ENCODE data around the gene SHD. TPM values are rescaled to one million over a fixed set of nuclear protein-coding genes. Genes with fewer than 3 reads are reported as not detected.
"Not testable (repeated sequence)": the region's sequence is repeated elsewhere in the genome, so short reads cannot be mapped to it uniquely, and the experiment has no call there.

SHD gene
- total RNA-seq, 1 donor from 2014 or later, result not detected

GRCh38 chr19:4267101-4267900 lies 11.8 kb upstream of the SHD start:
- intact Hi-C loops (cut with micrococcal nuclease), result loop anchor here (1.0 to 2.0 kb wide), 5 partner anchors 76 to 258 kb away; partner anchors contain the start of genes MPND and SH3GL1

- intact Hi-C loops (cut with micrococcal nuclease), result loop anchor here (1.0 to 2.0 kb wide), 5 partner anchors 75 to 257 kb away; partner anchors contain the start of genes MPND and SH3GL1
Measured at GRCh38 chr19:4267901-4268815, 10.9 kb upstream of the SHD start.

- intact Hi-C loops (cut with micrococcal nuclease), result no loop called here
Measured at GRCh38 chr19:4268816-4269430, 10.1 kb upstream of the SHD start.

- intact Hi-C loops (cut with micrococcal nuclease), result no loop called here
Measured at GRCh38 chr19:4272894-4273293, 6.2 kb upstream of the SHD start.

GRCh38 chr19:4274321-4274686 lies 4.8 kb upstream of the SHD start:
- intact Hi-C loops (cut with micrococcal nuclease), result not testable (repeated sequence)

- intact Hi-C loops (cut with micrococcal nuclease), result no loop called here
Measured at GRCh38 chr19:4277191-4277696, 1.8 kb upstream of the SHD start.

GRCh38 chr19:4278010-4278409 lies 1.1 kb upstream of the SHD start:
- intact Hi-C loops (cut with micrococcal nuclease), result no loop called here

GRCh38 chr19:4279267-4279529 lies 132 bp downstream of the SHD start:
- intact Hi-C loops (cut with micrococcal nuclease), result no loop called here

- intact Hi-C loops (cut with micrococcal nuclease), result no loop called here
Measured at GRCh38 chr19:4279530-4280422, 710 bp downstream of the SHD start.

- intact Hi-C loops (cut with micrococcal nuclease), result no loop called here
Measured at GRCh38 chr19:4284176-4284958, 5.3 kb downstream of the SHD start.

GRCh38 chr19:4284974-4285373 lies 5.9 kb downstream of the SHD start:
- intact Hi-C loops (cut with micrococcal nuclease), result no loop called here

- intact Hi-C loops (cut with micrococcal nuclease), result not testable (repeated sequence)
Measured at GRCh38 chr19:4286141-4286540, 7.1 kb downstream of the SHD start.

GRCh38 chr19:4288091-4288777 lies 9.2 kb downstream of the SHD start:
- intact Hi-C loops (cut with micrococcal nuclease), result no loop called here

GRCh38 chr19:4291184-4291732 lies 12.2 kb downstream of the SHD start:
- intact Hi-C loops (cut with micrococcal nuclease), result no loop called here

- intact Hi-C loops (cut with micrococcal nuclease), result no loop called here
Measured at GRCh38 chr19:4292515-4292914, 13.4 kb downstream of the SHD start.

- intact Hi-C loops (cut with micrococcal nuclease), result no loop called here
Measured at GRCh38 chr19:4294389-4294788, 15.3 kb downstream of the SHD start.

GRCh38 chr19:4295972-4296771 lies 17.1 kb downstream of the SHD start:
- intact Hi-C loops (cut with micrococcal nuclease), result no loop called here

All from T-helper 1 cell treated with Interleukin-12 subunit alpha and Interleukin-12 subunit beta and Interleukin-4 antibody, amounts not matched to agents 30 ng/mL and 1 ng/mL, for 36 hours (primary cell).